Retinal pigment epithelial cell (primary cell): Measurements from ENCODE around the gene NR3C1.

Experiments
- DNase-seq: peaks from one replicate; pipeline ENCODE4 v3.0.0-alpha.2; 2010; ENCODE audit warnings: low read depth
- H3K4me3 ChIP-seq: 2 replicates; pipeline ENCODE4 v1.5.1; 2011; ENCODE audit warnings: mild to moderate bottlenecking, low read length, control low read depth, moderate library complexity
- CTCF ChIP-seq: conservative IDR thresholded peaks from 2 replicates; pipeline ENCODE4 v1.5.1; 2011; ENCODE audit warnings: low read depth, low read length, control low read depth, inconsistent platforms

NR3C1 gene

GRCh38 chr5:143229426-143229895 lies 174.0 kb downstream of the NR3C1 start:
- TF ChIP-seq CTCF: no peak
- H3K4me3 ChIP-seq: no peak overlapping the region
- DNase-seq: no peak

DNA sequence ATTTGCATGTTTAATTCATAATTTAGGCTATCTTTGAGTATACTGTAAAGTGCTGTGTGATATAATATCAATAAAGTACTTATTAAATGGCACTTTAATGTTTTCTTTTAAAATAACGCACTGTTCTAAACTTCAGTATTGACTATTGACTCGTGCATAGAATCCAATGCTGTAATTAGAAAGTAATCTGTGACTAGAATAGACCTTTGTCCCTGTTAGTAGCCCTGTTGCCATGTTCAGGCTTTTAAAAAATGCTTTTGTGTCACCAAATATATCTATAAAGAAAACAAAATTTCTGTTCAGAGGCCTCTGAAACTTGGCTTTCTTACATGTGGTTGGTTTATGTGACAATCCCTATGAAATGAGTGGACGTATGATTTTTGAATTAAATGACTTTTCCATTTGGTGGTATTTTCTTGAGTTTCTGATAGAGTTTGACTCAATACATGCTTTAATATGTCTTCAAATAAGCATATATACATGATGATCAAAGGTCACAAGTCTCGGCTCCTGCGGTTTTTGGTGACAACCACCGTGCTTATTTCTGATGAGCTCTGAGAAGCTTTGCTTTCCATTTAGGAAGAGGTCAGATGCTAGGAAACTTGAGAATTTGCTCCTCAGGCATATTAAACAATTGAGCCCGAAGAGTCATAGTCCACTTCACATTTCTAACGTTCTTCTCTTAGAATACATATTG lies 174.7 kb downstream of the NR3C1 start:
- no peak for DNase-seq

More for the DNA sequence above, 174.7 kb downstream of the NR3C1 start:
- TF ChIP-seq CTCF: no peak
- no peak overlapping the region for H3K4me3 ChIP-seq
